WERI-Rb-1 (cell line): ENCODE data around the gene MCM3AP.

Source experiments
- DNase-seq: peaks from one replicate; pipeline ENCODE4 v3.0.0-alpha.2; 2020
- H3K27ac ChIP-seq: fragments of 250-450 bp; sonication (Bioruptor Pico); 2 replicates; pipeline ENCODE4 v1.5.1; 2020; ENCODE audit warnings: mild to moderate bottlenecking, moderate library complexity
- H3K27me3 ChIP-seq: fragments of 250-450 bp; sonication (Bioruptor Pico); 2 replicates; pipeline ENCODE4 v1.5.1; 2021; ENCODE audit warnings: mild to moderate bottlenecking, low read depth, moderate library complexity; ENCODE audit not compliant: insufficient read depth, severe bottlenecking
- H3K36me3 ChIP-seq: fragments of 250-450 bp; sonication (Bioruptor Pico); 2 replicates; pipeline ENCODE4 v1.5.1; 2020; ENCODE audit warnings: mild to moderate bottlenecking, moderate library complexity
- H3K4me3 ChIP-seq: 2 replicates; pipeline ENCODE4 v1.5.1; 2011; ENCODE audit warnings: low read depth, mild to moderate bottlenecking, control low read depth, low read length
- H3K9me3 ChIP-seq: fragments of 250-450 bp; sonication (Bioruptor Pico); 2 replicates; pipeline ENCODE4 v1.5.1; 2021; ENCODE audit warnings: mild to moderate bottlenecking, moderate library complexity; ENCODE audit not compliant: severe bottlenecking
- TF ChIP-seq, protein P1 (sequence below): IDR thresholded peaks from 2 replicates; pipeline ENCODE4 v1.5.1; 2011; ENCODE audit warnings: low read depth, mild to moderate bottlenecking, control low read depth, inconsistent platforms, low read length

MCM3AP gene

DNA sequence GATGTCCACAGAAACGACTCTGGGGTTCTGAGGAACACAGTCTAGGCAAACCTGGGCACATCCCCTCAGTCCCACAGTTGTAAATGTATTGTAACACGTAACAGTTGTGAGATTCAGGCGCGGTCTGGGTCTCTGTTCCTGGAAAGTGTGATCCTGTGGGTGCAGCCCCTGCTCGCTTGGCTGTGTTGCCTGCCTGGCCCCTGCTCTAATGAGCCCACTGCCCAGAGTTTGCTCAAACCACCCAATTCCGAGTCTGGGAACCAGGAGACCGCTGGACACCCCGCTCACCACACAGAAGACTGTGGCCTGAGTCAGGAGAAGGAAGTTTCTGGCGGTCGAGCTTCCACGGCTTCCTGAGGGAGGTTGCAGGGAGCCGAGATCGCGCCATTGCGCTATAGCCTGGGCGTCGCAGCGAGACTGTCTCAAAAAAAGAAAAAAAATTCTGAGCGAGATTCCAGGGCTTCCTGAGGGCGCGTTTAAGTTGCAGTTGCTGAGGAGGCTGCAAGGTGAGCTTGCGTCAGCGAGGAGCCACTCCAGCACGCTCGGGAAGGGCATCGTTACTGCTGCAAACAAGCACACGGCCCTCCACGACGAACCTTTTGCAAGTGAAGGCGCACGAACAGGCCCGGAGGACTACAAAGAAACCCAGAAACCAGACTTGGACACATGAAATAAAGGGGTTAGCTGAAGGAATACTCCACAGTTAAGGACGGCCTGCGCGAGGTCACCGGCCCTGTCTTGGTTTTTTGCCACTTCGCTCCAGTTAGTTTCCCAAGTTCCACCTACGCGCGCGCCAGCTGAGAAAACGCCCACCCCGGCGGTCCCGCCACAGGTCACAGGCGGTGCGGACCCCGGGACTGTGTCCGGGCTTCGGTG lies 37.2 kb upstream of the MCM3AP start:
- H3K27ac ChIP-seq, result peak overlapping the region; percentile 100
- H3K36me3 ChIP-seq, result peaks cover 48% of the 10 kb centered on the region
- no peak for DNase-seq
- TF ChIP-seq, protein P1, sequence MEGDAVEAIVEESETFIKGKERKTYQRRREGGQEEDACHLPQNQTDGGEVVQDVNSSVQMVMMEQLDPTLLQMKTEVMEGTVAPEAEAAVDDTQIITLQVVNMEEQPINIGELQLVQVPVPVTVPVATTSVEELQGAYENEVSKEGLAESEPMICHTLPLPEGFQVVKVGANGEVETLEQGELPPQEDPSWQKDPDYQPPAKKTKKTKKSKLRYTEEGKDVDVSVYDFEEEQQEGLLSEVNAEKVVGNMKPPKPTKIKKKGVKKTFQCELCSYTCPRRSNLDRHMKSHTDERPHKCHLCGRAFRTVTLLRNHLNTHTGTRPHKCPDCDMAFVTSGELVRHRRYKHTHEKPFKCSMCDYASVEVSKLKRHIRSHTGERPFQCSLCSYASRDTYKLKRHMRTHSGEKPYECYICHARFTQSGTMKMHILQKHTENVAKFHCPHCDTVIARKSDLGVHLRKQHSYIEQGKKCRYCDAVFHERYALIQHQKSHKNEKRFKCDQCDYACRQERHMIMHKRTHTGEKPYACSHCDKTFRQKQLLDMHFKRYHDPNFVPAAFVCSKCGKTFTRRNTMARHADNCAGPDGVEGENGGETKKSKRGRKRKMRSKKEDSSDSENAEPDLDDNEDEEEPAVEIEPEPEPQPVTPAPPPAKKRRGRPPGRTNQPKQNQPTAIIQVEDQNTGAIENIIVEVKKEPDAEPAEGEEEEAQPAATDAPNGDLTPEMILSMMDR, result no peak
- peak overlapping the region; percentile 84 for H3K4me3 ChIP-seq
- H3K27me3 ChIP-seq, result no peaks in the 10 kb centered on the region
- peaks cover 15% of the 10 kb centered on the region for H3K9me3 ChIP-seq

DNA sequence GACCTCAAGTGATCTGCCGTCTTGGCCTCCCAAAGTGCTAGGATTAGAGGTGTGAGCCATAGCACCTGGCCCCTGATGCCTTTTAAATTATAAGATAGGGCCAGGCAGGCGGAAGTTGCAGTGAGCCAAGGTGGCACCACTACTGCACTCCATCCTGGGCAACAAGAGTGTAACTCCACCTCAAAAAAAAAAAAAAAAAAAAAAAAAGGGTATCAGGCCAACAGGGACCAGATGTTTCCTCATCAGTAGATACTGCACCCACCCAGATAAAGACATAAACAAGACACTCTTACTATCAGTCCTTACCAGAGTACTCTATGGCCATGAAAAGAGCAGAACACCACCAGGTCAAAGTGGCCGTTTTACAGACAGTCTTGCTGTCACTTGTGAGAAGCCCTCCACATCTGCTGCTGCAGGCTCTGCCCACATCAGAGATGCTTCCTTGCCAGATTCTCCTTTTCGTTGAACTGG lies 35.0 kb upstream of the MCM3AP start:
- no peak for DNase-seq
- H3K36me3 ChIP-seq, result peaks cover 40% of the 10 kb centered on the region
- H3K4me3 ChIP-seq, result no peak overlapping the region
- no peaks in the 10 kb centered on the region for H3K27me3 ChIP-seq
- no peak overlapping the region for H3K27ac ChIP-seq
- peaks cover 15% of the 10 kb centered on the region for H3K9me3 ChIP-seq
- TF ChIP-seq, protein P1, result no peak

DNA sequence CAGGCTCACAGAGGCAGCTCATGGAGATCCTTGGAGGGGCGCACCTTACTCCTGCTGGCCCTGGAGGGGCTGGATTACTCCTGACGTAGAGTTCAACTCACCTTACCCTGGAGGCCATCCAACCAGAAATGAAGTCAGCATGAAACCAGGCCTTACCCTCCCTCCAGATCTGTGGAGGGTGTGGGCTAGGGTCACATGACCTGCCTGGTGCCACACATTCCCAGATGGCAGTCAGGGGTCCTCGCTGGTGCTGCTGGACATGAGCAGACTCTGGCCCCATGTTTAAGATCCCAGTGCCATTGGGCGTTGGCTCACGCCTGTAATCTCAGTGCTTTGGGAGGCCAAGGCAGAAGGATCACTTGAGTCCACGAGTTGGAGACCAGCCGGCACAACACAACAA lies 33.8 kb upstream of the MCM3AP start:
- Histone ChIP-seq H3K27me3 (no peaks in the 10 kb centered on the region), H3K36me3 (peaks cover 48% of the 10 kb centered on the region)

DNA sequence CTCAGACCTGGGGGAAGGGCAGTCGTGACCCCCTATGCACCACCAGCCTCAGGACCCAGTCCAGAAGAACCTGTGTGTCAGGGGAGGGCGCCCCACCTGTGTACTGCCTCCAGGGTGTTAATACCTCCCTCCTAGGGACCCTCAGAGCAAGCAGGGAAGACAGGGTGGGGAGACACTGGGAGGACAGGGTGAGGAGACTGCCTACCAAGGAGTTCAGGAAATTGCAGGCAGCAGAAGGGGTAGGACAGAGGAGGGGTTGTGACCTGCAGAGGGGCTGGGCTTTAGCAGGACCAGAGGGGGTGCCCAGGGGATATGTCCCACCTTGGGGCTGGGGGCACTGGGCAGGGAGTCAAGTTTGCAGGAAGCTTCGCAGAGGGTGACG lies 33.0 kb upstream of the MCM3AP start:
- no peak for DNase-seq
- H3K27ac ChIP-seq, result no peak overlapping the region
- no peak overlapping the region for H3K4me3 ChIP-seq
- TF ChIP-seq, protein P1, result no peak
- no peaks in the 10 kb centered on the region for H3K27me3 ChIP-seq
- peaks cover 15% of the 10 kb centered on the region for H3K9me3 ChIP-seq
- H3K36me3 ChIP-seq, result peaks cover 47% of the 10 kb centered on the region

More for the DNA sequence above, 33.8 kb upstream of the MCM3AP start:
- Histone ChIP-seq H3K9me3 (peaks cover 15% of the 10 kb centered on the region), H3K27ac (no peak overlapping the region), H3K4me3 (no peak overlapping the region)
- DNase-seq, result no peak
- TF ChIP-seq, protein P1, result no peak

DNA sequence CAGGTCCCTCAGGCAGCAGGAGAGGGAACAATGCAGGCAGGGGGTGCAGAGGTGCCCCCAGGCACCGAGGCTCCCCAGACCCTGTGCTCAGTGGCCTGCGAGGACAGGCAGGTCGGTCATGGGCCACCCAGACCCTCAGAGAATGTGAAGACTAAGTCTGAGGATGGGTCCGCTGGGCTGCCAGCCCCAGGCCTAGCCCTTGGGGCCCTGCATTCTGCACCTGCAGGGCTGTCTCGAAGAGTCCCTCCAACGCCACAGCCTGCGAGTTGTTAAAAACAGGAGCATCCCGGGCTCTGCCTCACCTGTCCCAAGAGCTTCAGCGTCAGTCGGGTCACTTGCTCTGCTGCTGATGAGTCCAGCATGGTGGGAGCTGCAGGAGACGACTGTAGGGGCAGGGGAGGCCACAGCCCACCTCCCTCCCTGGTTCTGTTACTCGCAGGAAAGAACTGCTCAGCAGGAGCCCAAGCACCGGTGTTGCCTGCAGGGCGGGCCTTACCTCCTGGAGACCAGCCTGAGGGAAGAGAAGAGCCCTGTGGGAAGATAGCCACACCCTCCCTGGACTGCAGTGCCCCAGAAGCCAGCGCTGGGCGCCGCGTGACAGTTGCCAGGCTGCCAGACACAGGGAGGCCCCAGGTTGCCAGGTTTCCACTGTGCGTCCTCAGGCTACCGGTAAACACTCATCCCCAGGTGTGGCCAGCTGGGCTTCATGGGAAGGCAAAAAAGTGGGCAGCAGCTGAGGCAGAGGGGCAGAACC lies 32.5 kb upstream of the MCM3AP start:
- no peak for DNase-seq
- peaks cover 9% of the 10 kb centered on the region for H3K9me3 ChIP-seq
- H3K36me3 ChIP-seq, result peaks cover 47% of the 10 kb centered on the region
- no peak overlapping the region for H3K27ac ChIP-seq
- no peaks in the 10 kb centered on the region for H3K27me3 ChIP-seq
- TF ChIP-seq, protein P1, result no peak
- no peak overlapping the region for H3K4me3 ChIP-seq
